ENCODE measurements around the gene UCMA.
"Not testable (repeated sequence)": the region's sequence is repeated elsewhere in the genome, so short reads cannot be mapped to it uniquely, and the experiment has no call there.

Gene UCMA, protein sequence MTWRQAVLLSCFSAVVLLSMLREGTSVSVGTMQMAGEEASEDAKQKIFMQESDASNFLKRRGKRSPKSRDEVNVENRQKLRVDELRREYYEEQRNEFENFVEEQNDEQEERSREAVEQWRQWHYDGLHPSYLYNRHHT

DNA sequence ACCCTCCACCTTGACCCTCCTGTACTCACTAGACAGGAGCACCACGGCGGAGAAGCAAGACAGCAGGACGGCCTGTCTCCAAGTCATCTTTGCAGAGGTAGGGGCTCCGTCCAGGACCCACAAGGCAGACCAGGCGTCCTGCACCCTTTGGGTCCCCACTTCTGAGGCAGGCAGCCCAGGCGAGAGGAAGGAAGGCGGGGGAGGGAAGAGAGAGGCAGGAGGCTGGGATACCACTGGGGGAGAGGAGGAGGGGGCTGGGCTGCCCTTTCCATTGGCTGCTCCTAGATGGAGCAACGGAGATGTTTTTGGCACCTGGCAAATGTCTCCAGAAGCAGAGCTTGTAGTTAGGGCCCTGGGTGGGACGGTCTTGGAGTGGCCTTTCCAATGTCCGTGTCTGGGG is at the start of gene UCMA:
Gene UCMA (minus strand): TSS at position 203 of the 400 bp plus-strand sequence. CDS start 116 bp downstream, at position 87.
- no peak for DNase-seq (ENCODE audit: low read depth in 2 of 2)

DNA sequence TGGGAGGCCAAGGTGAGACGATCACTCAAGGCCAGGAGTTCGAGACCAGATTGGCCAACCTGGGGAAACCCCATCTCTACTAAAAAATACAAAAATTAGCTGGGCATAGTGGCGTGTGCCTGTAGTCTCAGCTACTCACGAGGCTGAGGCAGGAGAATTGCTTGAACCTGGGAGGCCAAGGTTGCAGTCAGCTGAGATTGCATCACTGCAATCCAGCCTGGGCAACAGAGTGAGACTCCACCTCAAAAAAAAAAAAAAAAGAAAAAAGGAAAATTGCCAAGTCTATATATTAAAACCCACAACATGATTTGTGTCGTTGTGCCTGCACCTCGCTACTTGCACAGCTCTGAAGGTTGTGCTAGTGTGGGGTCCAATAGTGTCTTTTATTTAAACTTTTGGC is 48.2 kb upstream of the UCMA start:
- not testable (repeated sequence) for DNase-seq (ENCODE audit: low read depth in 2 of 2)

DNA sequence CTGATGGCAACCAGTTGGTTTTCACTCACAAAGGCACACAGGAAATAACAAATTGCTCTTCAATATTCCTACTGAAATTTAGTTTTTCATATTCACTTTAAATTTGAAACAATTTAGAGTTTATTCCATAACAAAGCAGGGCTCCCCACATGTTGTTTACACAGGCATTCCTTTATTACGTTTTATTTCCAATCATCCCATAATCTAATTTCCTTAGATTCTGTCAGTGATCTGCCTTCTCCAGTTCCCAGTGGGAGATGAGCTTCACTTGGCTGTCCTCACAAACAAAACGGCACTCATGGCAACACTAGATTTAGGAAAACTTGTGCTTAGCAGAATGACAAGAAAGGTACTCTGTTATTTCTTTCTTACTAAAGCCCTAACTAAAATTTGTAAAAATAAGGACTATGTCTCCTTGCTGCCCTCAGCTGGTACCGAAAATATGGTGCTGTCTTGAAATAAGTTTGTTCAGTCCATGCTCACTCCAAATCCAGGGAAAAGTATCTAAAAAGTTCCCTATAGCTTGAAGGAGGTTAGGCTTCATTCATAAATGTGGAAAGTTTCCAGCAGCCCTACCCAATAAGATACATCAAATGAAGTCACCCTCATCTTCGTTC is 42.7 kb upstream of the UCMA start:
- no peak for DNase-seq (ENCODE audit: low read depth in 2 of 2)

GRCh38 chr10:13276146-13276545 is 42.0 kb upstream of the UCMA start:
- not testable (repeated sequence) for DNase-seq (ENCODE audit: low read depth in 2 of 2)

- no peak for DNase-seq (ENCODE audit: low read depth in 2 of 2)
These were observed 38.0 kb upstream of the UCMA start for GRCh38 chr10:13272164-13272571.

GRCh38 chr10:13271552-13272163 is 37.5 kb upstream of the UCMA start:
- peak; percentile 21 to 24 for DNase-seq (ENCODE audit: low read depth in 2 of 2)

DNA sequence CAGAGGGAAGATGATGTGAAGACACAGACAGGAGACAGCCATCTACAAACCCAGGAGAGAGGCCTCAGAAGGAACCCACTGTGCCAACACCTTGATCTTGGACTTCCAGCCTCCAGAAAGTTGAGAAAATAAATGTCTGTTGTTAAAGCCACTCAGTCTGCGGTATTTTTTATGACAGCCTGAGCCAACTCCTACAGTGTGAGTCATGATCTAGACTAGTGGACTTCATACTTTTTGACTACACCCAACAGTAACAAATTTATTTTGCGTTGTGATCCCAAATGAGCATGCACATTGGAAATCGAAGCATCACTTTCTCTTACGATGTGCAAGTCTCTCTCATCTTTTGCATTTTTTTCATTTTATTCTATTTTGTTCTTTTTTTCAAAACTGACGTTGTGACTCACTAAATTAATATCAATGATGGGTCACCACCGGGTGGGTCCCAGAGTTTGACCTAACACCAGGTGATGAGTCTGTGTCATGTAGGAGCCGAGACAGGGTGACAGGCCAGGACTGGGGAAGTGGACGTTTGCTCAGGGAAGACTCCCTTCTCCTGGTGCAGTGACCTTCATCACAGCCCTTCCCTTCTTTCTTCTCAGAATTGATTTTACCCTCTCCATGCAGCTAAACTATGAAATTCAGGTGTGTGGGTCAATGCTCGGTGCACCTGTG is 36.8 kb upstream of the UCMA start:
- no peak for DNase-seq (ENCODE audit: low read depth in 2 of 2)

- DNase-seq (ENCODE audit: low read depth in 2 of 2) = no peak
These were observed 34.7 kb upstream of the UCMA start for GRCh38 chr10:13268841-13269240.

GRCh38 chr10:13268310-13268709 is 34.1 kb upstream of the UCMA start:
- DNase-seq (ENCODE audit: low read depth in 2 of 2) = no peak

DNA sequence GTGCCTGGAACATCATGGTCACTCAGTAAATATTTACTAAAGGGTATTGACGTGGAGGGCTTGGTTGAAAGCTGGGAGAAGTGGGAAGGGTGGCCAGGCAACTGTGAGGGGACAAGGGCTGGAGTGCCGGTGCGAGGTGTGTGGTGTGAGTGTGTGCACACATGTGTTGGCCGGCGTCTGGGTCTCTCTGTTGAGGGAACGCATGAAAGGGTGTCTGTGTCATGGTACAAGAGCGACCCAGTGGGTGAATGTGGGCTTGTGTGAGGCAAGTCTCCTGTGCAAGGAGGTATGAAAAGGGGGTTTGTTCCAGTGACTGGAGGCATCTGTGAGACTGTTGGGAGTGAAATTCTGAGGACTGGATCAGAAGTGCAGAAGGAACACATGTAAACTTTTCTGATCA is 29.4 kb upstream of the UCMA start:
- DNase-seq (ENCODE audit: low read depth in 2 of 2) = no peak

- DNase-seq (ENCODE audit: low read depth in 2 of 2) = no peak
These were observed 28.3 kb upstream of the UCMA start for GRCh38 chr10:13262433-13262832.

GRCh38 chr10:13257621-13258140 is 23.5 kb upstream of the UCMA start:
- DNase-seq (ENCODE audit: low read depth in 2 of 2) = no peak

DNA sequence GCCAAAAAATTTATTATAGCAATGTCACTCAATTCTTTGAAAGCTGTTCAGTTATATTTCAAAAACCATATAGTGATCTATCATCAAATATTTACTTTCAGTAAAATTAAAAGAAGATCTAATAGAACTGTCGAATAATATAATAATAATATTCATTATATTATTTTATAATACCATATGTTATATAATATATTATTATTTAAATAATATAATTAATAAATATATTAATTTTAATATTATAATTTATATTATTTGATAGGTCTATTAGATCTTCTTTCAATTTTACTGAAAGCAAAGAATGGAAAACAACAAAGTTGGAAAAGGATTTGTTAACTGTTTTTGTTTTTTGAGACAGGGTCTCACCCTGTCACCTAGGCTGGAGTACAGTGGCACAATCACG is 22.5 kb upstream of the UCMA start:
- DNase-seq (ENCODE audit: low read depth in 2 of 2) = no peak

DNA sequence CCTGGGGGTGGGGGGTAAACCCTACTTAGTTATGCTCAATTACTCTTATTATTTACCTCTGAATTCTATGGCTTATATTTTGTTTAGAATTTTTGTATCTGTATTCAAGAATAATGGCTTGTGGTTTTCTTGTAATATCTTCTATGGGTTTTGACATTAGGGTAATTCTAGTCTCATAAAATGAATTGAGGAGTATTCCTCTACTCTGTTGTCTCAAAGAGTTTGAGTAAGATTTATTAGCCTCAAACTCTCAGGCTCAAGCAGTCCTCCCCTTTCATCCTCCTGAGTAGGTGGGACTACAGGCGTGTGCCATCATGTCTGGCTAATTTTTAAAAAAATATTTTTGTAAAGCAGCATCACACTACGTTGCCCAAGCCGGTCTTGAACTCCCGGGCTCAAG is 19.6 kb upstream of the UCMA start:
- DNase-seq (ENCODE audit: low read depth in 2 of 2) = no peak

- DNase-seq (ENCODE audit: low read depth in 2 of 2) = no peak
These were observed 13.6 kb upstream of the UCMA start for GRCh38 chr10:13247784-13248183.

DNA sequence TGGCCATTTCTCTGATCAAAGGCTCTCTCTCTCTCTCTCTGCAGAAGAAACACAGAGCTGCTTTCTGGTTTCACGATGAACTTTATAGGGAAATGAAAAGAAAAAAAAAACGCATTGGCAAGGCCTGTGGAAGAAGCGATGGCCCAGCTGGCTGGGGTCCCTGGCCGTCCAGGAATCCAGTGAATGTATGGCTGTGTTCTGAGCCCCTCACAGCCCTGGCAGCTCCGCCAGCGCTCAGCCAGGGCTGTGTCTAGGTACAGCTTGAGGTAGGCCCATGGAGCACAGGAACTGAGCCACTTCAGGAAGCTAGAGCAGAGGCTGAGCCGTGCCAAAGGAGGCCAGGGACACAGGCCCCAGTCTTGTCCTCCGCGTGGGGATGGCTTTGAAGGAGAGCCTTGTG is 13.1 kb upstream of the UCMA start:
- DNase-seq (ENCODE audit: low read depth in 2 of 2) = no peak

DNA sequence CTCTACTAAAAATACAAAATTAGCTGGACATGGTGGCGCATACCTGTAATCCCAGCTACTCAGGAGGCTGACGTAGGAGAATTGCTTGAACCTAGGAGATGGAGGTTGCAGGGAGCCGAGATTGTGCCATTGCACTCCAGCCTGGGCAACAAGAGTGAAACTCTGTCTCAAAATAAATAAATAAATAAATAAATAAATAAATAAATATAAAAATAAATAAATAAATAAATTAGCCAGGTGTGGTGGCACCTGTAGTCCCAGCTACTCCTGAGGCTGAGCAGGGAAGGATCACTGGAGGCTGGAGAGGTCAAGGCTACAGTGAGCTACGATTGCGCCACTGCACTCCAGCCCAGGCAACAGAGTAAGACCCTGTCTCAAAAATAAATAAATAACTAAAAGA is 8.1 kb upstream of the UCMA start:
- DNase-seq (ENCODE audit: low read depth in 2 of 2) = not testable (repeated sequence)

DNA sequence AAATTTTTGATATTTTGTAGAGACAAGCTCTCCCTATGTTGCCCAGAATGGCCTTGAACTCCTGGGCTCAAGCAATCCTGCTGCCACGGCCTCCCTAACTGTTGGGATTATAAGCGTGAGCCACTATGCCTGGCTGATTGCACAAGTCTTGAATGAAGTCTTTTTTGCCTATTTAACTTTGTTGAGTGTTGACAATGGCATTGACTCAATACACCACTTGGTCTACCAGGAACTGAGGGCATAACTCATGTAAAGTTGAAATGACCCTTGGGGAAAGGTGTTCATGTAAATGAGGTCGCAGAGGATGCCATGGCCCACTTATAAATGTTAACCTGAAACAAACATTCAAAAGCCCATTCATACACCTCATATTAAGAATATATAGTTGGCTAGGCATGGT is 7.4 kb upstream of the UCMA start:
- no peak for DNase-seq (ENCODE audit: low read depth in 2 of 2)

GRCh38 chr10:13239923-13240322 is 5.7 kb upstream of the UCMA start:
- no peak for DNase-seq (ENCODE audit: low read depth in 2 of 2)

DNA sequence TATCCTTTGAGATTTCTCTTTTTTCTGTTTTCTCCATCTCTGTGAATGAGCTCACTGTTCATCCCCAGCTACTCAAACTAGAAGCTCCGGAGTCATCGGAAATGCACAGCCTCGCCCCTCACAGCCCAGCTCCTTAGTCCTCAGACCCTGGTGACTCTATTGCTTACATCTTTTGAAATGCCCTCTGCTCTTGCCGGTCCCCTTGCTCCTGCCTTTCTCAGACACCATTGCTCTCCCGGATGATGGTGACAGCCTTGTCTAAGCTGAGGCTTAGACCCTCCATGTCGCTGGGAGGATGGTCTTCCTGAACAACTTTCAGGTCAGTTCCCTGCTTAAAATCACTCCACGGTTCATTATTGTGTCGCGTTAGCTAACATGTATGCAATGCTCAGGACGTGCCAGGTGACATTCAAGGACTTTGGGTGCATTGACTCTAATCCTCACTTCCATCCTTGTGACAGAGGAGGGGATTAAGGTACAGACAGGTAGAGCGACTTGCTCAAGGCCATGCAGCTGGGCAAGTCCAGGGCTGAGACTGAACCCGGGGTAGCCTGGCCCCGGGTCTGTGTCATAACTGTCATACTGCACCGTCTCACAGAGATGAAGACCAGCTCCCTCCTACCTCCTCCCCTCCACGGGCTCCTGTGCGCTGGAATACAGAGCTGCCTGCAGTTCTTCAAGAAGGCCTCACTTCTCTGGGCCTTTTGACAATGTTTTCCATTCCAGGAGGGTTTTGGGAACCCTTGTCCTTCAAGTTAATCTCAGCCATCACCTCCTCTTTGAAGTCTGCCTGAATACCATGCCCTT is 4.3 kb upstream of the UCMA start:
- no peak for DNase-seq (ENCODE audit: low read depth in 2 of 2)

DNA sequence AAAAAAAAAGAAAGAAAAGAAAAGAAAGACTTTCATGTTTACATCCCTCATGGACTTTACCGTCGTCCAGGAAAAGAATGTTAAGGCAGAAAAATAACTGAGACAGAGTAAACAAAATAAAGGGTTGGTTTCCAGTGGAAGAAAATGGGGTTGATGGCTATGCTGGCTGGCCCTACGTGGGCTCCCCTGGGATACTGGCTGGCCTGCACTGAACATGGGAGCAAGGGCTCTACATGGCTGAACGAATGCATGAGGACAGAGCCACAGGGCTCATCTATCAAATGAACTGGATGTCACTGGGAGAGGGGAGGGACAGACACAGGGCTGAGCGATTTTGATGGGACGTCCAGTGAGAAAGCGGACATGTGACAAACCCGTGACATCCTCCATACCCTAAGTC is 2.5 kb upstream of the UCMA start:
- DNase-seq (ENCODE audit: low read depth in 2 of 2) = no peak

- DNase-seq (ENCODE audit: low read depth in 2 of 2) = not testable (repeated sequence)
These were observed 562 bp upstream of the UCMA start for GRCh38 chr10:13234736-13235135.

All from stimulated activated CD8-positive, alpha-beta memory T cell treated with anti-CD3 and anti-CD28 coated beads, Interleukin-7, amount 100 ng/mL, for 1 hour (primary cell).